Skeletal muscle cell (primary cell): ENCODE measurements around the gene TMOD2.

Source experiments
- DNase-seq: peaks from one replicate; pipeline ENCODE4 v3.0.0-alpha.2; 2010; ENCODE audit warnings: low read depth
- H3K4me3 ChIP-seq: 2 replicates; pipeline ENCODE4 v1.5.1; 2011; ENCODE audit warnings: low read depth, mild to moderate bottlenecking, control low read depth, low read length, moderate library complexity

TMOD2 gene

DNA sequence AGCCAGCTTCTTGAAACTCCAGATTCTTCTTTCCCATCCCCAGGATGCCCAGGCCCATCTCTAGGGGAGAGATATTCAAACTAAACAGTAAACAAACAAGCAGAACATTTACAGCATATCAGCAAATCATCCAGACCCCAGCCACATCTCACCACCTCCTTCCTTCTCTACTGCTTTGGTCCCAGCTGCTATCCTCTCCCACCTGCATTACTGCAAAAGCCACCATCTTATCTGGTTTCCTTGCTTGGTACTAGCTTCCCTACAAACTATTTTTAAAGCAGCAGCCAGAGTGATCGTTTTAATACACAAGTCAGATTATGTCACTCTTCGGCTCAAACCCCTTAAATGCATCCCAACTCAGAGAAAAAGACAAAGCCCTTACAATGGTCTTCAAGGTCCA, 18.8 kb upstream of the TMOD2 start:
- DNase-seq = no peak

DNA sequence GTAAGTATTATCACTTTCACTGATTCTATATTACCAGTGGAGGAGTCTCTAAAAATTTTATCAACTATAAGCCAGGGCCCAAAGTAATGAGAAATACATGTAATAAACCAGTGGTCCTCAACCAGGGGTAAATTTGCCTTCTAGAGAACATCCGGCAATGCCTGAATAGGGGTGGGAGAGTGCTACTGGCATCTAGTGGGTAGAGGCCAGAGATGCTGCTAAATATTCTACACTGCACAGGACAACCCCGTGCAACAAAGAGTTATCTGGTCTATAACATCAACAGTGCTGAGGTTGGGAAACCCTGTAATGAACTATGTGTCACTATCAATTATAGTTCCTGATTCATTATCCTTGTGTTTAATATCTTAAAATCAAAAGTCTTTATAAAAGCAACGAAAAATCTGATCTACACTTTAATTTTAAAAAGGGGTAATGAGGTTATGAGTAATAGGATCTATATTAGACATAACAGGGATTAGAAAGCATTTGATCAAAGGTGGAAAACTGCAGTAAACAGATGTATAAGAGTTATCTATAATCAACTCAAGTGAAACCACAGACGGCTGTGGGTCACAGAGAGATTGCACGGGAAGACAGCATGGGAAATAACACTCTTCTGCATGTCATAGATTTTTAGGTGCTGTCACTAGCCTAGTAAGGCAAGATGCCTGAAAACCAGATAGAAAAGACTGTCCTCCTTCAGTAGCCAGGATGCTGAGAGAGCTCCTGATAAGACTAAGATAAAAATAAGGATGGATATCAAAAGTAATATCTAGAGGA, 16.0 kb upstream of the TMOD2 start:
- no peak overlapping the region for H3K4me3 ChIP-seq
- no peak for DNase-seq

More for the DNA sequence above, 18.8 kb upstream of the TMOD2 start:
- H3K4me3 ChIP-seq = no peak overlapping the region

DNA sequence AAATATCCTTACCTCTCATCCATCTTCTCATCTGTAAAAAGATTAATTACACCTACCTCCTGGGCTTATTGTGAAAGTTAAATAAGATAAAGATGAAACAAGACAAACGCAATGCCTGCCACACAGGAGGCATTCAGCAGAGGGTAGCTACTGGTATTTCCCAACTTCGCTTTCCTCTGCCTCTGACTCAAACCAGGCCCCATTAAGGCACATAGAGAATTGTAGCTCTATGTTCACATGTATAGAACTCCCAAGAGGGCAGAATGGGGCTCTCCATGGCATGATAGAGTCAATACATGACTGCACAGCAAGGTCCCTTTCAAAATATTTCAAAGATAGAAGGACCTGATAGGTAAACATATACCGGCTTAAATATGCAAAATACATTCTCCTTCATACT, 15.3 kb upstream of the TMOD2 start:
- no peak for DNase-seq
- no peak overlapping the region for H3K4me3 ChIP-seq

DNA sequence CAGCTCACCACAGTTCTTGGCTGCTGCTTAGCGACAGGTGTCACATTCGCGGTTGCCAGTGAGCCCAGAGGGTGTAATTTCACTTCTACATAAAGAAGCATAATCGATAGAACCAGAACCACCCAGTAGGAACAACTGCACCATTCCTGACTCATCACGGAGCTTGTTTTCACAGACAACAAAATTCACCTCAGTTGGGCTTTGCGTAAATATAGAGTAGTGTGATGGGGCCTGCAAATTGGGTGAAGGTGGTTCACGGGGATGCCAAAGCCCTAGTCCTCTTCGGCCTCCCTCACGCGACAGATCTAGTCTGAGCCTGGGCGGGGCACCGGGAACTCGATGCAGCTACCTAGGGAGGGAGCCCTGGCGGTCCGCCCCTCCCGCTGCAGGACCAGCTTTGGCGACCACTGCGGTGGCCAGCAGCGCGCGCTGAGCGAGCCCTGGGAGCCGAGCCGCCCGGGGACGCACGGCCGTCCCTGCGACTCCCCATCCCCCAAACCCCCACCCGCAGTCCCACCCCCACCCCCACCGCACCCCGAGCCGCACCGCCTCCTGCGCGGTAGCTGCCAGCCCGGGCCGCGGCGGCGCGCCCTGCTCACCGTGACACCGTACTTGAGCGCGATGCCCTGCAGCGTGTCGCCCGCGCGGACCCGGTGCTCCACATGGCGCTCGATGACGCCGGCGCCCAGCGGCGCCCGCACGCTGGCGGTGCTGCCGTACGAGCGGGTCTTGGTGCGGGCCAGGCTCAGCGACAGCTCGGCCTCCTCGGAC, 14.5 kb upstream of the TMOD2 start:
- H3K4me3 ChIP-seq = peak overlapping the region; percentile 60
- no peak for DNase-seq

DNA sequence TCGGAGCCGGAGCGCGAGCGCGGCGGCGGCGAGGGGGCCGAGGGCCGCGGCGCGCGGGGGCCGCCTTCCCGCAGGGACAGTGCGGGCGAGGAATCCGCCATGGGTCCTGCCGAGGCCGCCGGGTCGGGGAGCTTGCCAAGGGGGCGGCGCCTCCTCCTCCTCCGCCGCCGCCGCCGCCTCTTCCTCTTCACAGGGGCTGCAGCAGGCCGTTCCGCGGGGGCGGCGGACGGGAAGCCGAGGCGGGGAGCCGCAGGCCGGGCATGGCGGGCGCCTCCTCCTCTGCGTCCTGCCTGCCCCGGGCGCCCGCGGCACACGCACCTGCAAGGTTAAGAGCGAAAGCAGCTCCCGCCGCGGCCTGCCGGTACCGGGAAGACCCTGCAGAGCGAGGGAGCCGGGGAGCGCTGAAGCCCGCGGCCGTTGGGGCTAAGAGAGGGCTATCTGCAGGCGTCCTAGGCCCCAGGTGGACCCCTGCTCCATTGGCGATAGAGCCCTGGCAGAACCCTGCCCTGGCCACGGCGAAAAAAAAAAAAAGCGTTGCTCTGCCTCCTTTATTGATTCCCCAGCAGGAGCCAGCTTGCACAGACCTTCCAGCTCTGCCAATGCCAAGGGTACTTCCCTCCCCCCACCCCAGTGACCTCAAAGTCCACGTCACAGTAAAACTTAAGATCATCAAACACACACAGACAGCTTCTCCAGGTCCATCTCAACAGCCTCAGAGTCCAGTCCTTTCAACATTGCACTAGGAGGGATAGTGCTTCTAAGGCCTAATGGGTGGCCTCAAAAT, 13.7 kb upstream of the TMOD2 start, which contains the start of gene LYSMD2:
Gene LYSMD2, minus strand, starts transcription at position 134 of the 784 bp plus-strand sequence. Its CDS starts 33 bp downstream, at position 101.
- DNase-seq = no peak
- H3K4me3 ChIP-seq = peak within 1 kb of the TSS; percentile 60

DNA sequence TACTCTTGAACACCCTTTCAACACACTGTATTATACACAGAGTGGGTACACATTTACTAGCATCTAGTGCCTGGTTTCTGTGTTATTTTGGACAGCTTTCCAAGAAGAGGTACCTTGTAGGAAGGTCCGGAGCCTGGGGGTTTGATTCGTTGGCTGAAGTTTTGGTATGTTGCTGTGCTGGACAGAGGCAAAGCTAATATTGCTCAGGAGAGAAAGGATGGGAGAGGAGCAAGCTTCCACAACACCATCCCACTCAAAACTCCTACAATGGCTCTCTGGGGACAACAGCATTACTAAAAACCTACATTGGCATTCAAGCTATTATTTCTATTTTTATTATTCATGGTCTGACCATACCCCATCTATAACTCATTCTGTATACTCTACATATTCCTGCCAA, 12.8 kb upstream of the TMOD2 start:
- no peak overlapping the region for H3K4me3 ChIP-seq
- no peak for DNase-seq

DNA sequence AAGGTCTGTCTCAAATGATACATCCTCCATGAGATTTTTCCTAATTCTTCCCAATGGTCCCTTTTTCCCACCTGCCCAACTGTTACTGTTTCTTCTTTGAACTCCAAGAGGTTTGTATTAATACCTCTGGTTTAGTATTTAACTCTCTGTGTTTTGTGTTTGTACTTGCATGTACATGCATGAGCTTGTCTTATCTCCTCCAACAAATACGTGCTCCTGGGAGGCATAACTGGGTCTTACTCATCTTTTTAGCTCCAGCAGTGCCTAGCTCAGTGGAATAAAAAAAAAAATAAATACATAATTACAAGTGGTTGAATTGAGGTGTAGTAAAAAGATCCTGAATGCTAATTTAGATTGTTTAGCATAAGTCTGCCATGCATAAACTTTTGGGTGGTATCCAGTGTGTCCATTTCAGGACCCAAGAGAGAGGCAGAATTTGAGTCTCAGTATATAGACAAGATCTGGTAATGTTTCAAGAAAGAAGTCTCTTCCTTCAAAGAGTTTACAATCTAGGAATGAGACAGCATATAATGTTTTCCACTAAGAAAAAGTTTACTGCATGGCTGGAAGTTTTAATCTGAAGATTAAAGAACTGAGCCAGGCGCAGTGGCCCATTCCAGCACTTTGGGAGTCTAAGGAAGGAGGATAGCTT, 12.2 kb upstream of the TMOD2 start:
- no peak for DNase-seq
- H3K4me3 ChIP-seq = no peak overlapping the region

DNA sequence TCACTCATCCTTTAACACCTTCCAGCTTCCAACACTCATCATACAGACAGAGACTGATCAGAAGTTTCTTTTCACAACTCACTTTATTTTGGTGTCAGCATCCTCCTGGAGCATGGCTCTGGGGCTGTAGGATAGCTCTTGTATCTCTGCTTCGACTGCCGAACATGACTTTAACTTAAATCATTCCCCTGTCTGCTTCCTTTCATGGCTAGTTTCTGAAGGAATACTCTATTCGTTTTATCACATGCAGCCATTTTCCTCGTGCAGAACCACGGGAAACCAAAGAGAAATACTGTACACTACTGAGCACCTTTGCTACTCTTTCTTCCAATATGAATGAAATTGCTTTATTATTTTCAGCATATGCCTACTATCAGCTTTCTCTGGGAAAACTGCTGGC, 2.1 kb upstream of the TMOD2 start:
- H3K4me3 ChIP-seq = no peak overlapping the region

DNA sequence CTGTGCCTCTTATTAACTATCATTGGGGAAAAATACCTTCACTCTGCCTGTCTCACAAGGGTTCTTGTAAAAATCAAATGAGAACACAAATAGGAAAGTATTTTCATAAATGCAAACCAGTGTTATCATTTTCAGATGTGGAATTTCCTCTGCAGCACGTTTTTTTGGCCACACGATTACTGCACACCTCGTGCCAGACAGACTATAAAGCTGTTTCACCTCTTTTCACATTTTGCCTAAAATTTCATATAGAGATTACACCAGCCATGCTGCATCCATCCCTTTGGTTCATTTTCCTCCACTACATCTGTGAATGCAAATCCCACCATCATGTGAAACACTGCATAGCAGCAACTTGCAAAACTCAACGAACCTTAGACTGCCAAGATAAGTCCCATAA, 1.2 kb upstream of the TMOD2 start:
- H3K4me3 ChIP-seq = no peak overlapping the region
- no peak for DNase-seq

More for the DNA sequence above, 2.1 kb upstream of the TMOD2 start:
- DNase-seq = no peak

DNA sequence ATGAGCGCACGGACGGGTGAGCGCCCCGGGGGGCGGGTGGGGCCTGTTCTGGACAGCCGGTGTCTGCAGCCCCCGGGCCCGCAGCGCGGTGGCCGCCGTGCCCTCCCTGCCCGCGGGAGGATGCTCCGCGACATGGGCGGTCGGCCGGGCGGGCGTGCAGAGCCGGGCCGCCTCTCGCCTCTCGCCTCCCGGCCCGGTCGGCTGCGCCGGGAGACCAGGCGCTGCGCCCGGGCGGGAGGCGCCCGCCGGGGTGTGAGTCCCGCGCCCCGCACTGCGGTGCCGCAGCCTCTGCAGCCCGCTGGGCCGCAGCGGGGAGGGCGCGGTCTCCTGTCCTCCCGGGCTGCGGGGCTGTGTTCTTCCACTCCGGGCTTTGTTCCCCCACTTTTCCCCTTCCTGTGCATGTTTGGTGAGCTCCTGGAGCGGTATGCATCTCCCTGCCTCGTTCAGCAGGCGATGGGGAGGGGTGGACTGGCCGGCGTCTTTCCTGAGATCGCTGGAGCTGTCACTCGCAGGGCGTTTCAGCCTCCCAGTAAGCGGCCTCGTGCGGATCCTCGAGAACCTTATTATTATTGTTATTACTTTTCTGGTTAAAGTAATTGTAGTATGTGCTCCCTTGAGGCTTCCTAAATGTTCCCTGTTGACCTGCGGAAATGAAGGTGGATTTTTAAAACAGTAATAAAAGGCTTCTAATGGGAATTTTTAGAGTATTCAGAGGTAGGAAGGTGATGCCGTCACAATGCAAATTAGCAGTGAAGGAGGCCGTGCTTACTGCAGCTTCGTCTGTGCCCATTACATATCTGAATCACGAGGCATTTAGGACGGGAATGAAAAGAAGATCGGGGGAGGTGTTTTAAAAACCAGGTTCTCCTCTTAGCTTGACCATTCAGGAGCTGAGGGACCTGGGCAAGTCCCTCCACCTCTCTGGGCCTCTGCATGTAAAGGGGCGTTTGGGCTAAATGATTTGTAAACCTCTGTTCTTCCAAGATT, 593 bp downstream of the TMOD2 start:
- DNase-seq = no peak
- peak overlapping the region; percentile 63 for H3K4me3 ChIP-seq

DNA sequence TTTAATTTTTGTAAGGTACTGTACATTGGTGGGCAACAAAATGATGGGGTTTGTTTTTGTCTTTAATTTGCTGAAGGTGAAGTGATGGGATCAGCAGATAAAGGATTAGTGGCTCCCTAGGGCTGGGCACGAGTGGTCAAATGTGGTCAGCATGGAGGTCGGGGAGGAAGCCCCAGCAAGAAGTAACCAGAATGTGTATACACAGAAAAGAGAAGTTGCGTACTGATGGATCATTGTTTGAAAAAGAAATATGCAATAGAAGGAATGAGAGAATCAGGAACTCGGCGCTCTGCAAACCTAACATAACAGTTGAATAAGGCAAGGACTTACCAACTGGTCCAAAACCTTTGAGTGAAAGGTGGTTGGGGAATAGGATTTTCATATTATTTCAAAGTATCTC, 1.5 kb downstream of the TMOD2 start:
- no peak for DNase-seq
- no peak overlapping the region for H3K4me3 ChIP-seq

DNA sequence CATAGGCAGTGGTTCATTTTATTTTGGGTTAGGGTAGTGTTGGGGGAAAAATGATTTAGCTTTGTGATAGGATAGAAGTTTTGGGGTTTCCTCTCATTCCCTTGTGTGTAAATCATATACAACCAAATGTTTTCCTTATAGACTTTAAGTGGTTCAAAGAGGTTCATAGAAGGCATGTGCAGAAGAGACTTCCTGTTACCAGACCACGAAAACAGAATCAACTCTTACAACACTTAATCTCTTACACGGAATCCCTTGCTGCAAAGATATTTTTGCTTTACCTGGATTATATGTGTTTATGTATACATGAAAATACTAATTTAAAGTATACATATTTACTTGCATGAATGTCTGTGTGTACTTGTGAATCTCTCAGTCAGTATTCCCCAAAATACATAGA, 2.9 kb downstream of the TMOD2 start:
- no peak for DNase-seq

DNA sequence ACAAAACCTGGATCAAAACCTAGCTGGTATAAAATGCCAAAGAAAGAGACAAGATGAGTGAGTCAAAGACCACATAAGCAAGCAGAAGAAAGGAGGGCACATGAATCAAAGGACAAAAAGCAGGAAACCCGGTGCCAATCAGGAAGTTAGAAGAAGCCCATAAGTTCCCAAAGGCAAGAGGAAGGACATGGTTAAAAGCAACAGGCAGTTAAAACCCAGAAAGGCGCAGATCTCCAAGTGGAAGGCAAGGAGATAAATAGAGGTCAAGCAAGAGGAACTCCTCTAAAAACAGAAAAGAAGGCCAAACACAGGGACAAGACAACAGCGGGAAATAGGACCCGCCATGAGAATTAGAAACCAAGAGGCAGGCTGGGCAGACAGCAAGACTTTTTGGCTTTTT, 4.4 kb downstream of the TMOD2 start:
- DNase-seq = no peak
- H3K4me3 ChIP-seq = no peak overlapping the region

More for the DNA sequence above, 2.9 kb downstream of the TMOD2 start:
- H3K4me3 ChIP-seq = no peak overlapping the region

DNA sequence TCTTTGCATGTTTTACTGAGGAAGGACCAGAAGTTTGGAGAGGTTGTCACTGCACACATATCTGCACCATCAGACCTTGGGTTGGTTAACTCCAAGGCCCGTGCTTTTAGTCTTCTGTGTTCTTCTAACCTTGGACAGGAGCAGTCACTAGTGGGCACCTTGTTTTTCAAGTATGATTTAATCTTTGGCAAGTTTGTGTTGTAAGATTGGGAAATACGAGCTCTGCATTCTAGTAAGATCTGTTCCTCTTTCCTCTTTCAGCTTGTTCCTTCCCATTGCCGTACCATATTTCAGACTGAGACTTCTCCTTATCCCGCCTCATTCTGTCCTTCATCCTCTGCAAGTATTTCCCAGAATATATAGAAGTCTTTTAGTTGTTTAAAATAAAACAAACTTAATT, 5.1 kb downstream of the TMOD2 start:
- no peak for DNase-seq

DNA sequence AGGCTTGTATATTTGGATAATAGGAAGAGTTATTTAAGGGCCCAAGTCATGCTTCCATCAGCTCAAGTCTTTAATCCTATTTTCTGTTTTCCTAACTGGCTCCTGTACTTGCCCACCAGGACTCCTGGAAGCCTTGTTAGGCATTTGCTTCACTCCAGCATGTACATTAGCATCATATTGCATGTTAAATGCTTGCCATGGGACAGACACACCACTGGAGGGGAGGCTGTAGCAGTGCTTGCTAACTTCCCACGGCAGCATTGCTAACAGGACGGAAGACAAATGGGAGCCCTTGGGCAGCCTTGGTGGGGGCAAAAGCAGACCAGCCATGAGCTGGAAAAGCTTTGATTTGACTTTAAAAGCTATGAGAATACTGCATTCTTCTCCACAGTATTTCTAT, 6.1 kb downstream of the TMOD2 start:
- DNase-seq = no peak
- H3K4me3 ChIP-seq = no peak overlapping the region

More for the DNA sequence above, 5.1 kb downstream of the TMOD2 start:
- H3K4me3 ChIP-seq = no peak overlapping the region

DNA sequence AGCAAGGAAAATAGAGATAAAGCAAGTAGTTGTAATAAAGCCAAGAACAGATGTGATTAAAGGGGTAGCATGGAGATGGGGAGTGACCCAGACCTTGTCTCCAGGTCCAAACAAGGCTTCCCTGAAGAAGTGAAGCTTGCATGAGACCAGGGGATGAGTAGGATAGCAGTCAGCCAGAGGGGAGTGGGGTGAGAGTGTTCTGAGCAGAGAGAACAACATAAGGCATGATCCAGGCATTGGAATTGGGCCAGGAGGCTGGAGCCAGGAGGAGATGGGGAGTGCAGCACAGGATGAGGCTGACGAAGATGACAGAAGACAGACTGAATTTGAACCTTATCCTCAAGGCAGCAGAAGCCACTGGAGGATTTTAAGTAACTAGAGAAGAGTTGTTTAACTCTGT, 7.2 kb downstream of the TMOD2 start:
- H3K4me3 ChIP-seq = no peak overlapping the region
- DNase-seq = peak; percentile 92

DNA sequence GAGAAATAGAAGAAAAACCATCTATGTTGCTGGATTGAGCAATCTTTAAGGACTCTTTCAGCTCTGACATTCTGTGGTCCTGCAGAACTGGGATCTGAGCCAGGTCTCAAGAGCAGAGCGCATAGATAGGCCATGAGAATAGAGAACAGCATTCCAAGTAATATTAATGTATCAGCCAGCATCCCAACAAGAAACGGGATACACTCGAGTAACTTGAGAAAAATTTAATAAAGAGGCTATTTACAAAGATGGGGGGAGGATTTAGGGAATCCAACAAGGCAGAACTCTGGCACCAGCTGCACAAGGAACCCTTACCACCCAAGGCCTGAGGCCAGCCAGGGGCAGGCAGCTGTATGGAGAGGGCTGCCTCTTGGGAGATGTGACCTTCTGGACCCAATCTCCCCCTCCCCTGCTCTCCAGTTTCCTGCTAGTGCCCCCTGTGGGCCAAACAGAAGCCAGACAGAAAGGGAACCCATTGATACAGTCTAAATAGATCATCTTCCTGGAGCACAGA, 8.2 kb downstream of the TMOD2 start:
- peak; percentile 96 for DNase-seq
- no peak overlapping the region for H3K4me3 ChIP-seq

DNA sequence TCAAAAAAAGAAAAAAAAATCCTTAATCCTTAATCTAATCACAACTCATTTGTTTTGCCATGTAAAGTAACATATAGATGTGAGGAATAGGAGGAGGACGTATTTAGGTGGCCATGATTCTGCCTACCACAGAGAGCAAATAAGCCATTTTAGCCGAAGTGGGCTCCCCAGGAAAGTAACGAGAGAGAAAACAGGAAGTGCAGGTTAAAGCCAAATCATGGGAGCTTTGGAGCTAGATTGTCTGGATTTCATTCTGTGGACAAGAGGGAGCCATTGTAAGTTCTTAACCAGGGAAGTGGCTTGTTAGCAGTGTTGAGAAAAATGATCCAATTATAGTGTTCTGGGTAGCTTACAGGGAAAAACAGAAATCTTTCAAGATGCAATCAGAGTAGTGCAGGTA, 9.4 kb downstream of the TMOD2 start:
- no peak for DNase-seq
- no peak overlapping the region for H3K4me3 ChIP-seq
